ENCODE measurements around the gene NDUFS8.

DNA sequence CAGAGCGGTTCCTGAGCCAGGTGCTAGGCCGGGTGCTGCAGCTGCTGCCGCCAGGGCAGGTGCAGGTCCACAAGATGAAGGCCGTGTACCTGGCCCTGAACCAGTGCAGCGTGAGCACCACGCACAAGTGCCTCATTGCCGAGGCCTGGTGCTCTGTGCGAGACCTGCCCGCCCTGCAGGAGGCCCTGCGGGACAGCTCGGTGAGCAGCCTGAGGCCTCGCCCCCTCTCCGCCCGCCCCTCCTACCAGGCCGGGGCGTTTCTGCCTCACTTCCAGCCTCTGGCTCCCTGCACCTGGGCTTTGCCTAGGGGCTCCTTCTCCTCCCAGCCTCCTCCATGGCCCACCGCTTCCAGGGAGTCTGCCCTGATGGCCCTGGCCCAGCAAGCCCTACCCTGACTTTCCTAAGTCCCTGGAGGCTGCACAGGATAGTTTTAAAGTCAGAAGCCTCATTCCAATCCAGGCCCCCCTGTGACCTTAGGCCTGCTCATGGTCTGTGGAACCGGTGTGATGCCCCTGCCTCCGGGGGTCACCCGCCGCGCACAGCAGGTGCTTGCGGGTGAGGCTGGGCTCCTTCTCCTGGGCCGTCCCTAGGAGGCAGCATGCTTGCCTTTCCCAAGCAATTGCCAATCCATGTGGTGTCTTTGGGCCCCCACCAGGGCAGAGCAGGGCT lies 13.8 kb downstream of the NDUFS8 start:
- TF ChIP-seq CTCF (IDR thresholded peaks at IDR 0.05) (no peak), EZH2 (IDR thresholded peaks at IDR 0.05; ENCODE audit: borderline replicate concordance, insufficient read depth, low read depth, low read length, poor library complexity, severe bottlenecking) (no peak)

Data from B cell (primary cell).